HCT116 (cell line): ENCODE data around the gene NIPAL4. TPM values are rescaled to one million over a fixed set of nuclear protein-coding genes. Genes with fewer than 3 reads are reported as not detected.

Experiments
- ATAC-seq: fragments of 200-7000 bp; cut with Tn5 transposase; 2 replicates; pipeline ENCODE4 v1.9.1; 2020; ENCODE audit warnings: mild to moderate bottlenecking, moderate library complexity
- BruUV-seq: library from RNA; stranded (reverse); fragments of 400-500 nt; replicated peaks from 2 replicates; lab custom pipeline; 2021; lab: Mats Ljungman, UMichigan
- CTCF ChIA-PET: fragments of 300-600 bp; sonication (Branson Sonifier 250); formaldehyde crosslinking; loops from one replicate; lab custom pipeline; 2021; ENCODE audit warnings: antibody characterized with exemption; lab: Charles Lee
- POLR2A ChIA-PET: fragments of 300-600, 350-600 bp; sonication (Branson Sonifier 250); formaldehyde crosslinking; loops from one replicate; lab custom pipeline; 2021; ENCODE audit warnings: antibody characterized with exemption; lab: Charles Lee
- RAD21 ChIA-PET, 2 experiments: fragments of 300-600 bp; sonication (Branson Sonifier 250); formaldehyde crosslinking; loops; one replicate each; lab custom pipeline; 2023; ENCODE audit warnings: low total read pairs in 2 of 2; ENCODE audit not compliant: uncharacterized antibody in 2 of 2, unreplicated experiment in 2 of 2, low non-redundant PET in 1 of 2; lab: Charles Lee
- DNase-seq: peaks from one replicate; pipeline ENCODE4 v3.0.0-alpha.2; 2010; ENCODE audit warnings: low read depth, low spot score
- H2AFZ ChIP-seq: fragments of 200-600 bp; shearing (Covaris generic), sonication (generic); 2 replicates; pipeline ENCODE4 v1.6.1; 2017; ENCODE audit warnings: low read depth, mixed run types, mixed read lengths, antibody characterized with exemption, low read length; ENCODE audit not compliant: poor library complexity, severe bottlenecking
- H3K27ac ChIP-seq: 2 replicates; pipeline ENCODE4 v1.5.1; 2012; ENCODE audit warnings: low read depth, low read length
- H3K27me3 ChIP-seq: fragments of 200-600 bp; sonication (generic); 2 replicates; pipeline ENCODE4 v1.6.1; 2016; ENCODE audit warnings: mixed run types, low read length, mixed read lengths; ENCODE audit not compliant: insufficient read depth
- H3K36me3 ChIP-seq, 2 experiments: fragments of 200-500 bp in 1 of 2; fragments of 200-600 bp in 1 of 2; sonication (Bioruptor generic) in 1 of 2; sonication (generic) in 1 of 2; 2 replicates each; pipeline versions ENCODE4 v1.5.1 to v1.6.1; 2014 to 2016; ENCODE audit warnings: low read length in 2 of 2, inconsistent platforms in 1 of 2, mixed read lengths in 1 of 2, mixed run types in 1 of 2; ENCODE audit not compliant: insufficient read depth in 2 of 2, control insufficient read depth in 1 of 2
- H3K4me1 ChIP-seq, 2 experiments: fragments of 200-600 bp in 1 of 2; sonication (generic) in 1 of 2; 2 replicates each; pipeline versions ENCODE4 v1.5.1 to v1.6.1; 2012 to 2017; ENCODE audit warnings: low read length in 2 of 2, inconsistent platforms in 1 of 2, mild to moderate bottlenecking in 1 of 2, mixed read lengths in 1 of 2, mixed run types in 1 of 2, moderate library complexity in 1 of 2; ENCODE audit not compliant: insufficient read depth in 2 of 2, control insufficient read depth in 1 of 2
- H3K4me2 ChIP-seq: fragments of 200-600 bp; sonication (generic); 2 replicates; pipeline ENCODE4 v1.6.1; 2017; ENCODE audit warnings: mixed run types, low read length, mixed read lengths
- H3K4me3 ChIP-seq, 2 experiments: fragments of 200-600 bp in 1 of 2; sonication (generic) in 1 of 2; replicated peaks in 1 of 2; 2 replicates each; pipeline ENCODE4 v1.5.1; 2011 to 2016; ENCODE audit warnings: low read length in 2 of 2, control low read depth in 1 of 2, low read depth in 1 of 2, mild to moderate bottlenecking in 1 of 2, mixed read lengths in 1 of 2, mixed run types in 1 of 2
- H3K79me2 ChIP-seq: fragments of 200-600 bp; sonication (generic); 2 replicates; pipeline ENCODE4 v1.6.1; 2017; ENCODE audit warnings: mild to moderate bottlenecking, mixed run types, low read length, moderate library complexity, mixed read lengths; ENCODE audit not compliant: insufficient read depth
- H3K9ac ChIP-seq: fragments of 200-600 bp; sonication (generic); 2 replicates; pipeline ENCODE4 v1.6.1; 2016; ENCODE audit warnings: low read length, mixed read lengths
- H3K9me2 ChIP-seq: fragments of 200-600 bp; sonication (generic), shearing (Covaris generic); 2 replicates; pipeline ENCODE4 v1.6.1; 2017; ENCODE audit warnings: mixed run types, mild to moderate bottlenecking, moderate library complexity; ENCODE audit not compliant: insufficient read depth
- H3K9me3 ChIP-seq, 2 experiments: fragments of 200-500 bp in 1 of 2; fragments of 200-600 bp in 1 of 2; sonication (Bioruptor generic) in 1 of 2; sonication (generic) in 1 of 2; 2 replicates each; pipeline ENCODE4 v1.6.1; 2014 to 2017; ENCODE audit warnings: low read length in 2 of 2, mixed read lengths in 2 of 2, inconsistent platforms in 1 of 2, low read depth in 1 of 2, mild to moderate bottlenecking in 1 of 2, mixed run types in 1 of 2, moderate library complexity in 1 of 2; ENCODE audit not compliant: control insufficient read depth in 1 of 2, insufficient read depth in 1 of 2
- H4K20me1 ChIP-seq: fragments of 200-600 bp; sonication (generic), shearing (Covaris generic); 2 replicates; pipeline ENCODE4 v1.6.1; 2017; ENCODE audit warnings: mixed run types, mild to moderate bottlenecking, moderate library complexity; ENCODE audit not compliant: insufficient read depth
- CTCF ChIP-seq, 3 experiments: fragments of 200-600 bp in 1 of 3; sonication (generic) in 1 of 3; IDR thresholded peaks in 2 of 3; conservative IDR thresholded peaks in 1 of 3; 2 replicates each; pipeline ENCODE4 v1.5.1; 2012 to 2017; ENCODE audit warnings: low read depth in 2 of 3, low read length in 2 of 3, antibody characterized with exemption in 1 of 3, borderline replicate concordance in 1 of 3, control low read depth in 1 of 3, mild to moderate bottlenecking in 1 of 3, mixed read lengths in 1 of 3, mixed run types in 1 of 3, moderate library complexity in 1 of 3; ENCODE audit not compliant: insufficient read depth in 1 of 3
- EGR1 ChIP-seq: IDR thresholded peaks from 2 replicates; pipeline ENCODE4 v1.6.1; 2012; ENCODE audit warnings: low read depth
- EZH2phosphoT487 ChIP-seq: fragments of 200-600 bp; IDR thresholded peaks from 2 replicates; pipeline ENCODE4 v1.6.1; 2018; ENCODE audit warnings: antibody characterized with exemption, borderline replicate concordance
- FOSL1 ChIP-seq: IDR thresholded peaks from 2 replicates; pipeline ENCODE4 v1.6.1; 2012; ENCODE audit warnings: low read depth
- JUND ChIP-seq: IDR thresholded peaks from 2 replicates; pipeline ENCODE4 v1.6.1; 2012
- MAX ChIP-seq: IDR thresholded peaks from 2 replicates; pipeline ENCODE4 v1.6.1; 2012
- POLR2A ChIP-seq: IDR thresholded peaks from 2 replicates; pipeline ENCODE4 v1.7.0; 2011; ENCODE audit warnings: borderline replicate concordance; ENCODE audit not compliant: insufficient read depth, insufficient read length; ENCODE audit errors: extremely low read depth
- REST ChIP-seq: IDR thresholded peaks from 2 replicates; pipeline ENCODE4 v1.6.1; 2012; ENCODE audit warnings: low read depth
- ZBTB33 ChIP-seq: IDR thresholded peaks from 2 replicates; pipeline ENCODE4 v1.6.1; 2011; ENCODE audit warnings: mild to moderate bottlenecking, low read length, moderate library complexity; ENCODE audit not compliant: insufficient replicate concordance; ENCODE audit errors: extremely low read depth
- ZNF274 ChIP-seq: fragments of 200-500 bp; sonication (Bioruptor generic); IDR thresholded peaks from 2 replicates; pipeline ENCODE4 v1.6.1; 2014; ENCODE audit warnings: mild to moderate bottlenecking, low read depth, low read length, inconsistent platforms
- intact Hi-C: fragments of 100-400 bp; cut with micrococcal nuclease; formaldehyde crosslinking; loops from 2 replicates; pipeline ENCODE4 v1.10.0; 2022
- total RNA-seq: library from RNA; stranded (reverse); gene quantifications from one replicate; pipeline ENCODE4 v1.2.1, GENCODE V29; 2021; ENCODE audit not compliant: unreplicated experiment

Gene NIPAL4
- total RNA-seq, 1 experiment from 2014 or later: 0.12 TPM

- Histone ChIP-seq H3K27me3 (no peaks in the 10 kb centered on the region), H3K4me2 (no peak overlapping the region), H3K4me3 (no peak overlapping the region), H3K79me2 (no peaks in the 10 kb centered on the region; the same call in 1 of the 2 replicates), H3K9me3 (no peaks in the 10 kb centered on the region), H4K20me1 (no peaks in the 10 kb centered on the region), H3K9ac (no peak overlapping the region), H3K4me1 (peaks cover 12 to 57% of the 10 kb centered on the region in 2 experiments), H2AFZ (no peak overlapping the region), H3K36me3 (peaks cover 3 to 13% of the 10 kb centered on the region in 2 experiments; a peak in 3 of 4 replicates), H3K27ac (no peak overlapping the region), H3K9me2 (no peaks in the 10 kb centered on the region)
- ChIA-PET RAD21 (no interaction called here), CTCF (no interaction called here), POLR2A (no interaction called here)
- intact Hi-C loops: no loop called here
- ATAC-seq (no peak), DNase-seq (no peak)
- no TSS peak for BruUV-seq
- no peak for TF ChIP-seq ZBTB33
- TF ChIP-seq FOSL1: no peak
- TF ChIP-seq CTCF (IDR thresholded peaks at IDR 0.05 in 2 of 3, conservative IDR thresholded peaks at IDR 0.05 in 1 of 3; ENCODE audit: borderline replicate concordance in 1 of 3, insufficient read depth in 1 of 3, low read depth in 2 of 3, low read length in 2 of 3): no peak
- TF ChIP-seq POLR2A: no peak
- no peak for TF ChIP-seq ZNF274
- TF ChIP-seq REST: no peak
- TF ChIP-seq EGR1: no peak
- no peak for TF ChIP-seq JUND
- no peak for TF ChIP-seq EZH2phosphoT487
- no peak for TF ChIP-seq MAX
Measured at GRCh38 chr5:157514974-157515373, 55.0 kb downstream of the NIPAL4 start.
